ENCODE data around the gene FMNL3. TPM values are rescaled to one million over a fixed set of nuclear protein-coding genes. Genes with fewer than 3 reads are reported as not detected.

Gene FMNL3
- total and polyA plus RNA-seq, 2 of the 13 experiments (the other 11 are each of a cell fraction or from before 2014, with no cell fraction given): 0.44 to 1.1 TPM

DNA sequence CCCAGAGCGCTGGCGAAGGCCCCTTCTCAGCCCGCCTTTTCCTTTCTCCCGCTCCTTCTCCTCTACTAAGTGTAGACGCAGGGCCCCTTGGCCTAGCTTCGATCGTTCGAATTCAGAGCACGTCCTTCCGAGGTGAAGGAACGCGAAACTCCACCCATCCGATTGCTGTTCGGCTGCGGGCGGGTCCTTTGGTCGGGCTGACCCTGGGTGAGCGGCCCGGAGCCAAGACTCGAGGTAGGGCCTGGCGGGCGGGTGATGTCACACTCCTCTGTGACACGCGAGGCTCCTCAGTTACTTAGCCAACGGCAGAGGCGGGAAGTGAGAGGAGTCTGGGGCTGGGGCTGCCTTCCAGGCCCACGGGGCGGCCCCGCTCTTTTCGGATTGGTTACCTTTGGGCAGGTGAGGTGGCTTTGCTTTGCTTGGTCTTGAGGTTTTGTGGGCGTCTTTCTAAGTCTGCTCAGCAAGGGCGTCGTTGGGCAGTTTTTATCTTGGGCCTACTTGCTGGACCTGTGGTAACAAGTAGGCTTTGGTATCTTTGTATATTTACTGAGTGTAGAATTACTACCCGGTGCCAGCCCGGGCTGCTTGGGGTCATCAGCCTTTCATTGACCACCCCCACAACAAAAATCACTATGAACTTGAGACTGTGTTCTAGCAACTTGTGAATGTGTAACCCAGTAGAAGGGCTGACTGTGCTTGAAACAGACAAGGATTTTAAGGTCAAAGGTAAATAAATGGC, 34.8 kb upstream of the FMNL3 start (continued):
- TF ChIP-seq, protein P1, sequence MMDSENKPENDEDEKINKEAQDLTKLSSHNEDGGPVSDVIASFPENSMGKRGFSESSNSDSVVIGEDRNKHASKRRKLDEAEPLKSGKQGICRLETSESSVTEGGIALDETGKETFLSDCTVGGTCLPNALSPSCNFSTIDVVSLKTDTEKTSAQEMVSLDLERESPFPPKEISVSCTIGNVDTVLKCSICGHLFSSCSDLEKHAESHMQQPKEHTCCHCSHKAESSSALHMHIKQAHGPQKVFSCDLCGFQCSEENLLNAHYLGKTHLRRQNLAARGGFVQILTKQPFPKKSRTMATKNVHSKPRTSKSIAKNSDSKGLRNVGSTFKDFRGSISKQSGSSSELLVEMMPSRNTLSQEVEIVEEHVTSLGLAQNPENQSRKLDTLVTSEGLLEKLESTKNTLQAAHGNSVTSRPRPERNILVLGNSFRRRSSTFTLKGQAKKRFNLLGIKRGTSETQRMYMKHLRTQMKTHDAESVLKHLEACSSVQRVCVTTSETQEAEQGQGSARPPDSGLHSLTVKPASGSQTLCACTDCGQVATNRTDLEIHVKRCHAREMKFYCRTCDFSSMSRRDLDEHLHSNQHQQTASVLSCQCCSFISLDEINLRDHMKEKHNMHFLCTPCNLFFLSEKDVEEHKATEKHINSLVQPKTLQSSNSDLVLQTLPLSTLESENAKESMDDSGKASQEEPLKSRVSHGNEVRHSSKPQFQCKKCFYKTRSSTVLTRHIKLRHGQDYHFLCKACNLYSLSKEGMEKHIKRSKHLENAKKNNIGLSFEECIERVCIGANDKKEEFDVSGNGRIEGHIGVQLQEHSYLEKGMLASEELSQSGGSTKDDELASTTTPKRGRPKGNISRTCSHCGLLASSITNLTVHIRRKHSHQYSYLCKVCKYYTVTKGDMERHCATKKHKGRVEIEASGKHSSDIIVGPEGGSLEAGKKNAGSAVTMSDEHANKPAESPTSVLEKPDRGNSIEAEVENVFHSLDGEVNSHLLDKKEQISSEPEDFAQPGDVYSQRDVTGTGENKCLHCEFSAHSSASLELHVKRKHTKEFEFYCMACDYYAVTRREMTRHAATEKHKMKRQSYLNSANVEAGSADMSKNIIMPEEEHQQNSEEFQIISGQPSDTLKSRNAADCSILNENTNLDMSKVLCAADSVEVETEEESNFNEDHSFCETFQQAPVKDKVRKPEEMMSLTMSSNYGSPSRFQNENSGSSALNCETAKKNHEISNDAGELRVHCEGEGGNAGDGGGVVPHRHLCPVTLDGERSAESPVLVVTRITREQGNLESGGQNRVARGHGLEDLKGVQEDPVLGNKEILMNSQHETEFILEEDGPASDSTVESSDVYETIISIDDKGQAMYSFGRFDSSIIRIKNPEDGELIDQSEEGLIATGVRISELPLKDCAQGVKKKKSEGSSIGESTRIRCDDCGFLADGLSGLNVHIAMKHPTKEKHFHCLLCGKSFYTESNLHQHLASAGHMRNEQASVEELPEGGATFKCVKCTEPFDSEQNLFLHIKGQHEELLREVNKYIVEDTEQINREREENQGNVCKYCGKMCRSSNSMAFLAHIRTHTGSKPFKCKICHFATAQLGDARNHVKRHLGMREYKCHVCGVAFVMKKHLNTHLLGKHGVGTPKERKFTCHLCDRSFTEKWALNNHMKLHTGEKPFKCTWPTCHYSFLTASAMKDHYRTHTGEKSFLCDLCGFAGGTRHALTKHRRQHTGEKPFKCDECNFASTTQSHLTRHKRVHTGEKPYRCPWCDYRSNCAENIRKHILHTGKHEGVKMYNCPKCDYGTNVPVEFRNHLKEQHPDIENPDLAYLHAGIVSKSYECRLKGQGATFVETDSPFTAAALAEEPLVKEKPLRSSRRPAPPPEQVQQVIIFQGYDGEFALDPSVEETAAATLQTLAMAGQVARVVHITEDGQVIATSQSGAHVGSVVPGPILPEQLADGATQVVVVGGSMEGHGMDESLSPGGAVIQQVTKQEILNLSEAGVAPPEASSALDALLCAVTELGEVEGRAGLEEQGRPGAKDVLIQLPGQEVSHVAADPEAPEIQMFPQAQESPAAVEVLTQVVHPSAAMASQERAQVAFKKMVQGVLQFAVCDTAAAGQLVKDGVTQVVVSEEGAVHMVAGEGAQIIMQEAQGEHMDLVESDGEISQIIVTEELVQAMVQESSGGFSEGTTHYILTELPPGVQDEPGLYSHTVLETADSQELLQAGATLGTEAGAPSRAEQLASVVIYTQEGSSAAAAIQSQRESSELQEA (CRISPR knock-in tag; IDR thresholded peaks at IDR 0.05; ENCODE audit: not compliant biosample characterization): no peak
- TF ChIP-seq ATF7-NPFF (CRISPR knock-in tag; IDR thresholded peaks at IDR 0.05; ENCODE audit: low read depth) (no peak; the same call in 1 of the 2 replicates), ZNF781 (CRISPR knock-in tag; IDR thresholded peaks at IDR 0.05; ENCODE audit: borderline replicate concordance, not compliant biosample characterization) (peak; percentile 40), SALL2 (CRISPR knock-in tag; IDR thresholded peaks at IDR 0.05) (no peak), ZNF883 (CRISPR knock-in tag; IDR thresholded peaks at IDR 0.05; ENCODE audit: not compliant biosample characterization) (no peak), GABPA (IDR thresholded peaks at IDR 0.05; ENCODE audit: low read depth, low read length) (no peak), GABPA (CRISPR knock-in tag; IDR thresholded peaks at IDR 0.05; ENCODE audit: low read depth) (peak; percentile 16; the same call in 1 of the 2 replicates), SMARCE1 (IDR thresholded peaks at IDR 0.05; ENCODE audit: borderline replicate concordance) (no peak), KLF11 (CRISPR knock-in tag; IDR thresholded peaks at IDR 0.05) (no peak), MZF1 (CRISPR knock-in tag; IDR thresholded peaks at IDR 0.05; ENCODE audit: borderline replicate concordance) (no peak), ZNF562 (CRISPR knock-in tag; IDR thresholded peaks at IDR 0.05; ENCODE audit: borderline replicate concordance) (no peak), RXRB (CRISPR knock-in tag; IDR thresholded peaks at IDR 0.05; ENCODE audit: borderline replicate concordance) (peak; percentile 91), ZNF790 (CRISPR knock-in tag; IDR thresholded peaks at IDR 0.05; ENCODE audit: borderline replicate concordance) (no peak), ZNF441 (CRISPR knock-in tag; IDR thresholded peaks at IDR 0.05; ENCODE audit: borderline replicate concordance) (no peak)
- TF ChIP-seq, protein P2, sequence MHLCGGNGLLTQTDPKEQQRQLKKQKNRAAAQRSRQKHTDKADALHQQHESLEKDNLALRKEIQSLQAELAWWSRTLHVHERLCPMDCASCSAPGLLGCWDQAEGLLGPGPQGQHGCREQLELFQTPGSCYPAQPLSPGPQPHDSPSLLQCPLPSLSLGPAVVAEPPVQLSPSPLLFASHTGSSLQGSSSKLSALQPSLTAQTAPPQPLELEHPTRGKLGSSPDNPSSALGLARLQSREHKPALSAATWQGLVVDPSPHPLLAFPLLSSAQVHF (CRISPR knock-in tag; IDR thresholded peaks at IDR 0.05): no peak
- TF ChIP-seq, protein P3, sequence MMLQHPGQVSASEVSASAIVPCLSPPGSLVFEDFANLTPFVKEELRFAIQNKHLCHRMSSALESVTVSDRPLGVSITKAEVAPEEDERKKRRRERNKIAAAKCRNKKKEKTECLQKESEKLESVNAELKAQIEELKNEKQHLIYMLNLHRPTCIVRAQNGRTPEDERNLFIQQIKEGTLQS (CRISPR knock-in tag; IDR thresholded peaks at IDR 0.05): no peak; the same call in 1 of the 2 replicates
- TF ChIP-seq, protein P4, sequence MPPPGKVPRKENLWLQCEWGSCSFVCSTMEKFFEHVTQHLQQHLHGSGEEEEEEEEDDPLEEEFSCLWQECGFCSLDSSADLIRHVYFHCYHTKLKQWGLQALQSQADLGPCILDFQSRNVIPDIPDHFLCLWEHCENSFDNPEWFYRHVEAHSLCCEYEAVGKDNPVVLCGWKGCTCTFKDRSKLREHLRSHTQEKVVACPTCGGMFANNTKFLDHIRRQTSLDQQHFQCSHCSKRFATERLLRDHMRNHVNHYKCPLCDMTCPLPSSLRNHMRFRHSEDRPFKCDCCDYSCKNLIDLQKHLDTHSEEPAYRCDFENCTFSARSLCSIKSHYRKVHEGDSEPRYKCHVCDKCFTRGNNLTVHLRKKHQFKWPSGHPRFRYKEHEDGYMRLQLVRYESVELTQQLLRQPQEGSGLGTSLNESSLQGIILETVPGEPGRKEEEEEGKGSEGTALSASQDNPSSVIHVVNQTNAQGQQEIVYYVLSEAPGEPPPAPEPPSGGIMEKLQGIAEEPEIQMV (CRISPR knock-in tag; IDR thresholded peaks at IDR 0.05; ENCODE audit: low read depth): 0 out of 2 replicates have a peak, but pooled peaks have one; percentile 56
- TF ChIP-seq, protein P5, sequence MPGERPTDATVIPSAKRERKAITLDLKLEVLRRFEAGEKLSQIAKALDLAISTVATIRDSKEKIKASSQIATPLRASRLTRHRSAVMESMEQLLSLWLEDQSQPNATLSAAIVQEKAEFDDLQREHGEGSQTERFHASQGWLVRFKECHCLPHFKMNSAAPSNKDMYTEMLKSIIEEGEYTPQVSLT (CRISPR knock-in tag; IDR thresholded peaks at IDR 0.05; ENCODE audit: borderline replicate concordance, low read depth): no peak
